GM12892 (cell line): ENCODE data around the gene ZDHHC21.

Experiments used
- POLR2A ChIP-seq: IDR thresholded peaks from 2 replicates; pipeline ENCODE4 v1.6.1; 2011; ENCODE audit warnings: low read depth, low read length, control low read depth
- TAF1 ChIP-seq: IDR thresholded peaks from 2 replicates; pipeline ENCODE4 v1.6.1; 2011; ENCODE audit warnings: low read depth, mild to moderate bottlenecking, control low read depth, low read length, borderline replicate concordance

DNA sequence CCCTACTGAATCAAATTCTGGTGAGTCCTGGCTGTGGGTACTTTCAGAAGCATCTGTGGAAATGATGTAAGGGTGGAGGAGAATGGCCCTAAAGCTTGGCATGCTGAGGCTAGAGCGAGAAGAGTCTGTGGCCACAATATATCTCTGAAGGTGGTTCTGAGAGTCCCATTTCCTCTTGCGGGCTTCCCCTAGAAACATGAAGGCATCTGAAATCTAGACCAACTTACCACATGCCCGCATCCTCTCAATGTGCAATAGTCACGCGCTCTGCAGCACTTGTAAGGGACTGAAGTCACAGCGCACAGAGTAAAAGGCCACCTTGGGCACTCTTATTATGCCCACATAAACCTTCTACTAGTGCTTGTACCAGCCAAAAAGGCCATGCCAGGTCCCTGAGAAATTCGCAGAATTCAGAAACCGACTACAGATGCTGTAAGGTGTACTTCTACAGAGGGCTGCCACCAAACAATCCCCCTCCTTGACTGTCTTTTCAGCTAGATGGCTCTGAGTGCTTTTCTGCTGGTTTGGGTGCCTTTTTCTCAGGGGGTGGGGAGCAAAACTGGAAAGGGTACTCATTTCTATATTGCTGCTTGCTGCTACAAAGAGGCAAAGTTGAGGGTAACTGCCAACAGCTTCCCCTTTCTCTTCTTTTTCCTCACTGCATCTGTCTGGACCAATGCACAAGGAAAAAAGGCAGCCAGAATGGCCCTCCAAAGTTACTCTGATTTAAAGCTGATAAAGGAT, 107.3 kb downstream of the ZDHHC21 start:
- TF ChIP-seq POLR2A: no peak
- no peak for TF ChIP-seq TAF1
